GM19035 (cell line): ENCODE measurements around the gene SFTPA2.
"Not testable (repeated sequence)": the region's sequence is repeated elsewhere in the genome, so short reads cannot be mapped to it uniquely, and the experiment has no call there.

Experiments used
- ATAC-seq: cut with Tn5 transposase; IDR thresholded peaks from one replicate; pipeline ENCODE4 v1.9.1; 2021; ENCODE audit not compliant: unreplicated experiment

Gene SFTPA2

DNA sequence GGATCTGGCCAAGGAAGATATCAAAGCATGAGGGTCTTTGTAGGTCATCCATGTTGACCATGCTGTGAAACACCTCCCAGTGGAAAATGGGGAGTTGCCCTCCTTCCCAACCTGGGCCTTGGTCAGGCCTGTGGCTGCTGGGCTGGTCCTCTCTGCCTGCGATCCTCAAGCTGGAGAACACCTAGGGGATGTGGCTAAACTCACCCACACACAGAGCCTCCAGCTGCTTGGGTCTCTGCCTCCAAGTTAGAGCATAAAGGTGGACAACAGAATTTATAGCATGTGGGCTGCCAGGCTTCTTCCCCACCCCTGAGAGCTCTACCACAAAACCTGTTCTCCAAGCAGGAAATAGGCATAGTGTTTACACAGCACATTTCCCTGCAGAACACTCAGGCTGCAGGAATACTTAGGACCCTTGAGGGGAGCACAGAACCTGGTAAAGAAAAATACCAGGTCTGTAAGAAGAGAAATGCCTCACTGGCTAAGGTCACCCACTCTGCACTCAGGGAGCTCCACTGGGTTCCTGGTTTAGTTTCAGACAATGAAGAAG lies at the start of gene SFTPA2:
Gene SFTPA2, minus strand, starts transcription at position 248 of the 550 bp plus-strand sequence. CDS start 924 bp downstream, outside the sequence.
- no peak for ATAC-seq

DNA sequence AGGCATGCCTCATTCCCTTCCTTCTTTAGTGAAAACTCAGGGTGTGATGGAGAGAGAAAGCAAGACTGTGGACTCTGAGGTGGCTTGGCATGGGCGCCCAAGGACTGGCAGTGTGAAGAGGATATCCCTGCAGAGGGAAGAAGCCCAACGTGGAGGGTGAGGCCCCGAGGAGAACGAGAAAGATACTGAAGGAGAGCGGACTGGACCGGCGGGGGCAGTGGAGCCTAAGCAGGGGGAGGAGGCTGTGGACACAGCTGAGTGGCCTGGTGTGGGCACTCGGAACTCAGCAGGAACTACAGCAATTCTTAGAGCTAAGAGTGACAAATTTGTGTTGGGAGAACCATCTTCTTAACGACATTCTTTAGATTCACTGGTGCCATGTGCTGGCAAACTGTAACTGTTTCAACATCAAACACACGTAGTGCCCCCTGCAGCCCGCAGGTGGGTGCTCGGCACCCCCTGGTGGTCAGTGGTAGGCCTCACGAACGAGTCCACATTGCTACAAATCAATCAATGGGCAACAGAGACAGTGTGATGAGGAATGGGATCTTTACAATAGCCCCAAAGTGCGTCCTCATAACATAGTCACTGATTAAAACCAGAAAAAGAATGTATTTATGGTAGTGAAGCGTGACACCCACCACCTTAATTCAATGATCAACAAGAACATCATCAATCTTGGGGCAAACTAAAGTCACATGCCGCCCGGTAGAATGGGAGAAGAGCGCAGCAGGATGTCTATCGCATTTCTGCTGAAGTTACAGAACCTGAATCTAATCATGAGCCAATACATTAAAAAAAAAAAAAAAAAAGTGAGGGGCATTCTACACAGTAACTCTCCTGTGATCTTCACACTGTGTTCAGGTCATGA lies 48.5 kb upstream of the SFTPA2 start:
- no peak for ATAC-seq

DNA sequence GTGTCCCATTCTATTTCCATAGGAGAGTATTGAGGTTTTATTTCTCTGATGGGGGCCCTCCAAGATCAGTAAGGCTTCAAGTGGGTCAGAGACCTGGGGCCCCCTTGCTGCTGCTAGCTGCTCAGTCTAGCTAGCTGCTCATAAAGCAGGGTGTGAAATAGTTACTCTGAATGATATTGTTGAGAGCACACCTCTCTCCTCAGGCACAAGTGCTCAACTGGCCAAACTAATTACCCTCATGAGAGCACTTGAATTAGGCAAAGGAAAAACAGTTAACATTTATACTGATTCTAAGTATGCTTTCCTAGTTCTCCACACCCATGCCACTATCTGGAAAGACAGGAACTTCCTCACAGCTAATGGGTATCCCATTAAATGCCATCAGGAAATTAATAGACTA lies 45.1 kb upstream of the SFTPA2 start:
- no peak for ATAC-seq

- no peak for ATAC-seq
Observed at GRCh38 chr10:79604294-79604693, 44.1 kb upstream of the SFTPA2 start.

GRCh38 chr10:79602953-79603352 lies 42.7 kb upstream of the SFTPA2 start:
- ATAC-seq: no peak

GRCh38 chr10:79601939-79602338 lies 41.7 kb upstream of the SFTPA2 start:
- ATAC-seq: no peak

GRCh38 chr10:79599644-79600043 lies 39.4 kb upstream of the SFTPA2 start:
- not testable (repeated sequence) for ATAC-seq

DNA sequence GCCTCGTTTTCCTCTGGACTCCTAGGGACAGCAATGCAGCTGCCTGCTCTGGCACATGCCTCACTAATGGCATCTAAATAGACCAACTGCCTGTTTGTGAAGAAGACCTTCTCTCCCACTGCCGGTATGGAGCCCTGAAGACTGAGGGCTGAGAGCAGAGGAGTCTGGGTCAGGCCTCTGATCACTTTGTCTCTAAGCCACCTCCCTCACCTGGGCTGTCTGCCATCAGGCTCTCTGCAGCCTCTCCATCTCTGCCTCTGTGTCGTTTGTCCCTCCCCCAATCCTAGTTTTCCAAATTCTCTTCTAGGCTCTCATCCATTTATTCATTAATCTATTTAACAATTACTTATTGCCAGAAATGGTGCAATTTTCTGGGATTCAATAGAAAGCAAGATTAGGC lies 35.3 kb upstream of the SFTPA2 start:
- no peak for ATAC-seq

GRCh38 chr10:79594565-79594964 lies 34.4 kb upstream of the SFTPA2 start:
- not testable (repeated sequence) for ATAC-seq

- ATAC-seq: no peak
Observed at GRCh38 chr10:79593377-79593776, 33.2 kb upstream of the SFTPA2 start.

GRCh38 chr10:79588800-79589199 lies 28.6 kb upstream of the SFTPA2 start:
- no peak for ATAC-seq

- ATAC-seq: no peak
Observed at GRCh38 chr10:79586933-79587332, 26.7 kb upstream of the SFTPA2 start.

- ATAC-seq: no peak
Observed at GRCh38 chr10:79585870-79586527, 25.8 kb upstream of the SFTPA2 start.

GRCh38 chr10:79583488-79584024 lies 23.3 kb upstream of the SFTPA2 start:
- no peak for ATAC-seq

GRCh38 chr10:79582954-79583353 lies 22.7 kb upstream of the SFTPA2 start:
- not testable (repeated sequence) for ATAC-seq

DNA sequence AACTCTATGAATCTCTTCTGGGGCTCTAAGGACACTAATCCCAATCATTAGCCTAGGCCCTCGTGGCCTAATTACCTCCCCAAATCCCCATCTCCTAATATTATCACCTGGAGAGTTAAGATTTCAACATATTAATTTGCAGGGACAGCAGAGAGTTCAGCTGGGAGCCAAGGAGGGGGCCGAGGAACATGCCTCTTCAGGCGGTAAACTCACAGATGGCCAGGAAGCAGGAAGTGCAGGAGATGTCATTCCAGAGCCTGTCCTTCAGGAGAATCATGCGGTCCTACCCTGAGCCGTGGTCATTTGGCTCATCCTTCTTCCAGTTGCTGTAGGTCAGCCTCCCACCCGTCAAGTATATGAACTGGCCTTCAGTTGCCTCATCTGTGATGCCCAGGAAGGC lies 21.9 kb upstream of the SFTPA2 start:
- no peak for ATAC-seq

- no peak for ATAC-seq
Observed at GRCh38 chr10:79581044-79581443, 20.8 kb upstream of the SFTPA2 start.

DNA sequence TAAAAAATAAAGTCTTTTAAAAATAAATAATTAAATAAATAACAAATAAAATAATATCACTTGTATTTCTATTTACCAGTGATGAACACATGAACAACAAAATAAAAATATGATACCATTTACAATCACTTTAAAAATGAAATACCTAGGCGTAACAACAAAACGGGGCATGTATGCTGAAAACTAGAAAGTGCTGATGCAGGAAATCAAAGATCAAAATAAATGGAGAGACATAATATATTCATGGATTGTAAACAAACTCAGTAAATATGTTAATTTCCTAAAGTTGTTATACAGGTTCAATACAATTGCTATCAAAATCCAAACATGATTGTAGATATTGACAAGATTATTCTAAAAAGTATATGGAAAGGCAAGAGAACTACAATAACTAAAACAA lies 19.2 kb upstream of the SFTPA2 start:
- no peak for ATAC-seq

DNA sequence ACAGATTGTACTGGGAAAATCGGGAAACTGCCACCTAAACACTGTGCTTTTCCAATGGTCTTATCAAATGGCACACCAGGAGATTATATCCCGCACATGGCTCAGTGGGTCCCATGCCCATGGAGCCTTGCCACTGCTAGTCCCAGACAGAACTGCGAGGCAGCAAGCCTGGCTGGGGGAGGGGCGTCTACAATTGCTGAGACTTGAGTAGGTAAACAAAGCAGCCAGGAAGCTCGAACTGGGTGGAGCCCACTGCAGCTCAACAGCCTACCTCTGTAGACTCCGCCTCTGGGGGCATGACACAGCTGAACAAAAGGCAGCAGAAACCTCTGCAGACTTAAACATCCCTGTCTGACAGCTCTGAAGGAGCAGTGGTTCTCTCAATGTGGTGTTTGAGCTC lies 10.4 kb upstream of the SFTPA2 start:
- not testable (repeated sequence) for ATAC-seq

DNA sequence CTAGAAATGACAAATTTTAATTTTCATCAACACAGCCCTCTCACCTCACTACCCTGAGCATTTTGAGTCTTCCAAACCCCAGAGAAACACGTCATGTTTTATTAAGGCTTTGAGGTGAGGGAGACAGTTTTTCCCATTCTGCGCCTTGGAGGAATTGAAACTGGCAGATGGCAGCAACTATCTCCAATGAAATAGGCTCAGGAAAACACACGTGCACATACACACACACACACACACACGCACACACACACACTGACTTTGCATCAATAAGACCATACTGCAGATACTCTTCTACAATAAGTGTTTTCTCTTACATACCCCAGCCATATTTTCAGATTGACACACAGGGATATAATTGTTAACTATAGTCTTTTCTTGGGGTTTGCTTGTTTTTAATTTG lies 3.2 kb upstream of the SFTPA2 start:
- ATAC-seq: no peak

- peak; percentile 73 for ATAC-seq
Observed at GRCh38 chr10:79562135-79562756, 2.0 kb upstream of the SFTPA2 start.
